PC-9 (cell line): ENCODE measurements around the gene DNM3. TPM values are rescaled to one million over a fixed set of nuclear protein-coding genes. Genes with fewer than 3 reads are reported as not detected.

Experiments used
- BruUV-seq: library from RNA; stranded (reverse); fragments of 400-500 nt; replicated peaks from 2 replicates; lab custom pipeline; 2021; lab: Mats Ljungman, UMichigan
- CTCF ChIA-PET: fragments of 300-600 bp; sonication (Branson Sonifier 250); formaldehyde crosslinking; loops from one replicate; lab custom pipeline; 2022; ENCODE audit warnings: antibody characterized with exemption; lab: Charles Lee
- POLR2A ChIA-PET: fragments of 300-600 bp; sonication (Branson Sonifier 250); formaldehyde crosslinking; loops from one replicate; lab custom pipeline; 2022; ENCODE audit warnings: antibody characterized with exemption; ENCODE audit not compliant: unreplicated experiment; lab: Charles Lee
- DNase-seq, 2 experiments: peaks; one replicate each; pipeline versions ENCODE4 v3.0.0 to v3.0.0-alpha.2; 2015 to 2022; ENCODE audit warnings: mixed read lengths in 1 of 2
- H2AFZ ChIP-seq: fragments of 200-600 bp; sonication (generic); 2 replicates; pipeline ENCODE4 v1.8.1; 2017; ENCODE audit warnings: antibody characterized with exemption
- H3F3A ChIP-seq: fragments of 200-600 bp; sonication (generic); 2 replicates; pipeline ENCODE4 v1.8.1; 2017; ENCODE audit warnings: antibody characterized with exemption, mild to moderate bottlenecking, low read depth; ENCODE audit not compliant: insufficient read depth
- H3K27ac ChIP-seq: fragments of 200-600 bp; sonication (generic); 2 replicates; pipeline ENCODE4 v1.6.1; 2016; ENCODE audit warnings: mixed run types
- H3K27me3 ChIP-seq: fragments of 200-600 bp; sonication (generic); 2 replicates; pipeline ENCODE4 v1.6.1; 2016; ENCODE audit warnings: low read depth, mixed run types; ENCODE audit not compliant: insufficient read depth
- H3K36me3 ChIP-seq: fragments of 200-600 bp; sonication (generic); 2 replicates; pipeline ENCODE4 v1.6.1; 2016; ENCODE audit warnings: low read depth, mixed run types
- H3K4me1 ChIP-seq: fragments of 200-600 bp; sonication (generic); replicated peaks from 2 replicates; pipeline ENCODE4 v1.6.1; 2016; ENCODE audit warnings: mixed run types; ENCODE audit not compliant: insufficient read depth
- H3K4me2 ChIP-seq: fragments of 200-600 bp; sonication (generic); 2 replicates; pipeline ENCODE4 v1.6.1; 2017; ENCODE audit warnings: mixed run types
- H3K4me3 ChIP-seq: fragments of 200-600 bp; sonication (generic); 2 replicates; pipeline ENCODE4 v1.6.1; 2016; ENCODE audit warnings: mixed run types
- H3K79me2 ChIP-seq: fragments of 200-600 bp; sonication (generic); 2 replicates; pipeline ENCODE4 v1.6.1; 2017; ENCODE audit warnings: low read depth, mixed run types
- H3K9me2 ChIP-seq: fragments of 200-600 bp; sonication (generic); 2 replicates; pipeline ENCODE4 v1.8.1; 2017; ENCODE audit warnings: mild to moderate bottlenecking; ENCODE audit not compliant: insufficient read depth
- H3K9me3 ChIP-seq: fragments of 200-600 bp; sonication (generic); 2 replicates; pipeline ENCODE4 v1.8.1; 2016; ENCODE audit warnings: low read depth; ENCODE audit not compliant: insufficient read depth
- H4K20me1 ChIP-seq: fragments of 200-600 bp; sonication (generic); 2 replicates; pipeline ENCODE4 v1.8.1; 2017; ENCODE audit not compliant: insufficient read depth
- EZH2 ChIP-seq: fragments of 200-600 bp; sonication (generic); IDR thresholded peaks from 2 replicates; pipeline ENCODE4 v1.8.0; 2017; ENCODE audit warnings: antibody characterized with exemption, low read depth
- intact Hi-C: fragments of 100-400 bp; cut with micrococcal nuclease; formaldehyde crosslinking; loops from one replicate; pipeline ENCODE4 v1.10.0; 2022; ENCODE audit not compliant: unreplicated experiment
- total RNA-seq: library from RNA; stranded (reverse); gene quantifications from 2 replicates; pipeline ENCODE4 v1.2.3, GENCODE V29; 2021
- TF ChIP-seq, protein P1 (sequence below): fragments of 200-600 bp; sonication (generic); conservative IDR thresholded peaks from 2 replicates; pipeline ENCODE4 v1.6.1; 2017; ENCODE audit warnings: mixed run types, antibody characterized with exemption, mild to moderate bottlenecking, moderate library complexity

Gene DNM3
- total RNA-seq, 1 experiment from 2014 or later, result 1.7 TPM

DNA sequence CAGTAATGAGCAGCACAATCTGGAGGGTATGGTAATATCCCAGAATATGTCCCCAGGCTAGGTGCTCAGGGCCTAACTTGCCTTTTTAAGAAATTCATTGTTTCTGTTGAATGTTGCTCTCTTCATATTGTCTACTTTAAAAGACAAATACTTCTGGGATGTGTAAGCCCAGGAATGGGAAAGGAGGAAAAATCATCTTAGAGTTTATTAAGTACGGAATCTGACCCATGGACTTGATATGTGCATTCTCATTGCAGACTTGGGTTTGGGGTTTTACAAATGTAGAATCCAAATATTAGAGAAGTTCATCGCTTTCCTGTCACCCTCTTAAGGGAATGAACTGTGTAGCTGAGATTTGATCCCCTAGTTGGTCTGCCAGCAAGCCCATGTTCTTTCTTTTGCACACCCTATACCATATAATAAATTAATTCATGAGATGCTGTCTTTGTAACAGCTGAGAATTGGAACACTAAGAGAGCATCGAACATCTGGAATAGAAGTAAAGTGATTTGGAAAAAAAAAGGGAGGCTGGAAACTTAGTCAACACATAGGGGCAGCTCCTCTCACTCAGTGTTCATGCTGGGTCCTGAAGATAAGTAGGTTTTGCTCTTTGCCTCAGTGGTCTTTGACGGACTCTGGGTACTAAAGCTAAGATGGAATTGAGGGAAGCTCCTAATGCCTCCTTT lies 343.4 kb downstream of the DNM3 start:
- no peak for DNase-seq
- H3K9me2 ChIP-seq, result no peaks in the 10 kb centered on the region
- H3K4me3 ChIP-seq, result no peak overlapping the region
- H3K27ac ChIP-seq, result no peak overlapping the region
- H3F3A ChIP-seq, result no peaks in the 10 kb centered on the region
- H3K4me1 ChIP-seq, result no peaks in the 10 kb centered on the region
- H4K20me1 ChIP-seq, result no peaks in the 10 kb centered on the region
- no peaks in the 10 kb centered on the region for H3K79me2 ChIP-seq
- H3K4me2 ChIP-seq, result no peak overlapping the region
- no peaks in the 10 kb centered on the region for H3K36me3 ChIP-seq
- TF ChIP-seq, protein P1, sequence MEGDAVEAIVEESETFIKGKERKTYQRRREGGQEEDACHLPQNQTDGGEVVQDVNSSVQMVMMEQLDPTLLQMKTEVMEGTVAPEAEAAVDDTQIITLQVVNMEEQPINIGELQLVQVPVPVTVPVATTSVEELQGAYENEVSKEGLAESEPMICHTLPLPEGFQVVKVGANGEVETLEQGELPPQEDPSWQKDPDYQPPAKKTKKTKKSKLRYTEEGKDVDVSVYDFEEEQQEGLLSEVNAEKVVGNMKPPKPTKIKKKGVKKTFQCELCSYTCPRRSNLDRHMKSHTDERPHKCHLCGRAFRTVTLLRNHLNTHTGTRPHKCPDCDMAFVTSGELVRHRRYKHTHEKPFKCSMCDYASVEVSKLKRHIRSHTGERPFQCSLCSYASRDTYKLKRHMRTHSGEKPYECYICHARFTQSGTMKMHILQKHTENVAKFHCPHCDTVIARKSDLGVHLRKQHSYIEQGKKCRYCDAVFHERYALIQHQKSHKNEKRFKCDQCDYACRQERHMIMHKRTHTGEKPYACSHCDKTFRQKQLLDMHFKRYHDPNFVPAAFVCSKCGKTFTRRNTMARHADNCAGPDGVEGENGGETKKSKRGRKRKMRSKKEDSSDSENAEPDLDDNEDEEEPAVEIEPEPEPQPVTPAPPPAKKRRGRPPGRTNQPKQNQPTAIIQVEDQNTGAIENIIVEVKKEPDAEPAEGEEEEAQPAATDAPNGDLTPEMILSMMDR, result no peak
- TF ChIP-seq EZH2, result no peak
- CTCF ChIA-PET, result no interaction called here
- POLR2A ChIA-PET, result no interaction called here
- H3K9me3 ChIP-seq, result no peaks in the 10 kb centered on the region
- H2AFZ ChIP-seq, result no peak overlapping the region
- no TSS peak for BruUV-seq
- H3K27me3 ChIP-seq, result no peaks in the 10 kb centered on the region
- intact Hi-C loops, result no loop called here

DNA sequence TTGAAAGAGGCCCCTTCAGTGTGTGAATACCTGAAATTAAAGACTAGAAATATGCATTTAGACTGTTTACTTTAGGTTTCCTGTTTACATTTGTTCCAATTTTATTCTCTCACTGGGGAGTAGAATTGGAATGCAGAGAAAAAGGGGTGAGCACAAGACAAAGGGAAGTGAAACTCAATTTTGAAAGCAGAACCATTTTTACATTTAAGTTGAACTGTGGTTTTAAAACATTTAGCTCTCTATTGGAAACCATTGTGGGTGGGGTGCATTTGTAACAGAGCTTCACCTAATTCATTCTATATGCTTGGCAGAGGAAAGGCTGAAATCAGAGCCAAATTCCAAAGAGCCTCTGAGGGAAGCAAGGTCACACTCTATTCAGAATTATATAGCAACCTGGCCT lies 343.9 kb downstream of the DNM3 start:
- Histone ChIP-seq H2AFZ (no peak overlapping the region), H3F3A (no peaks in the 10 kb centered on the region), H3K27ac (no peak overlapping the region), H4K20me1 (no peaks in the 10 kb centered on the region), H3K4me1 (no peaks in the 10 kb centered on the region), H3K9me2 (no peaks in the 10 kb centered on the region), H3K36me3 (no peaks in the 10 kb centered on the region), H3K4me2 (no peak overlapping the region), H3K9me3 (no peaks in the 10 kb centered on the region), H3K4me3 (no peak overlapping the region), H3K79me2 (no peaks in the 10 kb centered on the region), H3K27me3 (no peaks in the 10 kb centered on the region)
- BruUV-seq, result no TSS peak
- POLR2A ChIA-PET, result no interaction called here
- no peak for DNase-seq
- TF ChIP-seq EZH2, result no peak
- TF ChIP-seq, protein P1, result no peak
- intact Hi-C loops, result no loop called here
- CTCF ChIA-PET, result interaction anchor here (0.6 kb wide), 1 partner anchor 259 kb away, joined by 3 read pairs; no protein-coding TSS in a partner anchor

DNA sequence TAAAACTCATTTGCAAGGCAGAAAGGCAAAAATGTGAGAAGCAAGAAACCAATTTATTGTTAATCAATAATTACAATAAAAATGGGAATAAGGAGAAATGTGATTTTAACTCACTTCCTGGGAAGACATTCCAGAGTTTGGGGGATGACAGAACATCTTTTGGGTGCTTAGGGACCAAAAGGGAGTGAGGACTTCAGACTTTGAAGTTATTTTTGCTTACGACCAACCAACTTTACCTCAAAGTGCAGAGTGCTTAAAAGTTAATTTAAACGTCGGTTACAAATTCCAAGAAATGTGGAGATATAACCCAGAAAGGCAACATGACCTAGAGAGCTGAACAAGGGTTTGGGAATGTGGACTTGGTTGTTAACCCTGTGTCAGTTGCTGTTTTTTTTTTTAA lies 344.7 kb downstream of the DNM3 start:
- H3F3A ChIP-seq, result no peaks in the 10 kb centered on the region
- H3K36me3 ChIP-seq, result no peaks in the 10 kb centered on the region
- intact Hi-C loops, result no loop called here
- H3K4me2 ChIP-seq, result no peak overlapping the region
- no peaks in the 10 kb centered on the region for H3K9me3 ChIP-seq
- H2AFZ ChIP-seq, result no peak overlapping the region
- H3K79me2 ChIP-seq, result no peaks in the 10 kb centered on the region
- no TSS peak for BruUV-seq
- no peaks in the 10 kb centered on the region for H3K4me1 ChIP-seq
- no peaks in the 10 kb centered on the region for H3K9me2 ChIP-seq
- no peak overlapping the region for H3K27ac ChIP-seq
- POLR2A ChIA-PET, result no interaction called here
- no peak overlapping the region for H3K4me3 ChIP-seq
- no peaks in the 10 kb centered on the region for H4K20me1 ChIP-seq
- DNase-seq, result no peak
- no peaks in the 10 kb centered on the region for H3K27me3 ChIP-seq
- TF ChIP-seq EZH2, result no peak
- TF ChIP-seq, protein P1, result no peak
- CTCF ChIA-PET, result no interaction called here
